Neural cell (in vitro differentiated cells): ENCODE measurements around the gene PRCP.

Experiments
- CTCF ChIP-seq: fragments of 450-650 bp; IDR thresholded peaks from 2 replicates; pipeline ENCODE4 v1.5.1; 2014; ENCODE audit warnings: antibody characterized with exemption, mild to moderate bottlenecking, moderate library complexity; ENCODE audit not compliant: poor library complexity, severe bottlenecking
- EP300 ChIP-seq: fragments of 450-650 bp; conservative IDR thresholded peaks from 2 replicates; pipeline ENCODE4 v1.6.1; 2014; ENCODE audit warnings: antibody characterized with exemption, mild to moderate bottlenecking, moderate library complexity; ENCODE audit not compliant: poor library complexity, severe bottlenecking
- EZH2 ChIP-seq: fragments of 200-600, 300-800 bp; shearing (Covaris generic), sonication (generic); IDR thresholded peaks from 2 replicates; pipeline ENCODE4 v1.6.1; 2014; ENCODE audit warnings: antibody characterized with exemption, low read length, borderline replicate concordance, mild to moderate bottlenecking; ENCODE audit not compliant: insufficient read depth, poor library complexity, severe bottlenecking
- MXI1 ChIP-seq: fragments of 450-650 bp; conservative IDR thresholded peaks from 2 replicates; pipeline ENCODE4 v1.6.1; 2014; ENCODE audit warnings: antibody characterized with exemption, mild to moderate bottlenecking; ENCODE audit not compliant: poor library complexity, severe bottlenecking
- POLR2AphosphoS5 ChIP-seq: IDR thresholded peaks from 2 replicates; pipeline ENCODE4 v1.6.1; 2012
- RAD21 ChIP-seq: fragments of 450-650 bp; conservative IDR thresholded peaks from 2 replicates; pipeline ENCODE4 v1.6.1; 2014; ENCODE audit warnings: antibody characterized with exemption, mild to moderate bottlenecking, moderate library complexity
- REST ChIP-seq: IDR thresholded peaks from 2 replicates; pipeline ENCODE4 v1.6.1; 2012; ENCODE audit warnings: borderline replicate concordance
- SMC3 ChIP-seq: fragments of 450-650 bp; conservative IDR thresholded peaks from 2 replicates; pipeline ENCODE4 v1.6.1; 2014; ENCODE audit warnings: antibody characterized with exemption, mild to moderate bottlenecking, moderate library complexity; ENCODE audit not compliant: poor library complexity
- TAF1 ChIP-seq: IDR thresholded peaks from 2 replicates; pipeline ENCODE4 v1.6.1; 2012; ENCODE audit warnings: low read depth

- TF ChIP-seq CTCF, result no peak
- TF ChIP-seq EP300, result no peak
- no peak for TF ChIP-seq REST
- TF ChIP-seq TAF1, result no peak
- TF ChIP-seq POLR2AphosphoS5, result no peak
- TF ChIP-seq EZH2, result no peak
- TF ChIP-seq MXI1, result no peak
- TF ChIP-seq RAD21, result no peak
- no peak for TF ChIP-seq SMC3
Observed at GRCh38 chr11:82942376-82942775, 42.1 kb upstream of the PRCP start.
